ENCODE results near the gene ATP9B. TPM values are rescaled to one million over a fixed set of nuclear protein-coding genes. Genes with fewer than 3 reads are reported as not detected.

ATP9B gene
- total RNA-seq, 1 experiment from 2014 or later: 17.8 TPM

- TF ChIP-seq CBX3 (IDR thresholded peaks at IDR 0.05; ENCODE audit: low read depth) (no peak), CTCF (IDR thresholded peaks at IDR 0.05 in 2 of 3, conservative IDR thresholded peaks at IDR 0.05 in 1 of 3; ENCODE audit: borderline replicate concordance in 1 of 3, insufficient read depth in 1 of 3, low read depth in 2 of 3, low read length in 2 of 3) (no peak), CEBPB (IDR thresholded peaks at IDR 0.05; ENCODE audit: low read depth) (no peak)
These were observed 165.2 kb downstream of the ATP9B start (continued) for GRCh38 chr18:79234438-79234837.

GRCh38 chr18:79239631-79240030 is 170.4 kb downstream of the ATP9B start:
- no peak for DNase-seq (ENCODE audit: low read depth, low spot score)
- H3K4me1 ChIP-seq (ENCODE audit: control insufficient read depth in 1 of 2, insufficient read depth in 2 of 2, low read length in 2 of 2): peaks cover 0 to under 1% of the 10 kb centered on the region in 2 experiments; a peak in 1 of 4 replicates
- CTCF ChIA-PET: no interaction called here
- POLR2A ChIA-PET: no interaction called here
- H3K27me3 ChIP-seq (ENCODE audit: insufficient read depth, low read length): no peaks in the 10 kb centered on the region
- H3K4me3 ChIP-seq (replicated peaks in 1 of 2; ENCODE audit: low read depth in 1 of 2, low read length in 2 of 2): no peak overlapping the region
- RAD21 ChIA-PET (ENCODE audit: low non-redundant PET in 1 of 2, low total read pairs in 2 of 2, uncharacterized antibody in 2 of 2, unreplicated experiment in 2 of 2): no interaction called here
- no peaks in the 10 kb centered on the region for H3K9me3 ChIP-seq (ENCODE audit: control insufficient read depth in 1 of 2, insufficient read depth in 1 of 2, low read depth in 1 of 2, low read length in 2 of 2)
- no peak overlapping the region for H3K27ac ChIP-seq (ENCODE audit: low read depth, low read length)
- H3K9me2 ChIP-seq (ENCODE audit: insufficient read depth): no peaks in the 10 kb centered on the region
- H3K9ac ChIP-seq (ENCODE audit: low read length): no peak overlapping the region
- no peaks in the 10 kb centered on the region for H4K20me1 ChIP-seq (ENCODE audit: insufficient read depth)
- BruUV-seq (replicated peaks): no TSS peak
- H2AFZ ChIP-seq (ENCODE audit: low read depth, low read length, poor library complexity, severe bottlenecking): no peak overlapping the region
- TF ChIP-seq SRF (IDR thresholded peaks at IDR 0.05; ENCODE audit: low read depth) (no peak), ELF1 (IDR thresholded peaks at IDR 0.05; ENCODE audit: borderline replicate concordance, low read depth) (no peak), SP1 (IDR thresholded peaks at IDR 0.05; ENCODE audit: low read depth) (no peak), JUND (IDR thresholded peaks at IDR 0.05) (no peak), EZH2 (IDR thresholded peaks at IDR 0.05) (no peak), EGR1 (IDR thresholded peaks at IDR 0.05; ENCODE audit: low read depth) (no peak), ZNF274 (IDR thresholded peaks at IDR 0.05; ENCODE audit: low read depth, low read length) (no peak), TCF7L2 (IDR thresholded peaks at IDR 0.05; ENCODE audit: borderline replicate concordance, extremely low read depth, insufficient read depth, insufficient read length) (no peak), FOSL1 (IDR thresholded peaks at IDR 0.05; ENCODE audit: low read depth) (no peak), CEBPB (IDR thresholded peaks at IDR 0.05; ENCODE audit: low read depth) (no peak), EZH2phosphoT487 (IDR thresholded peaks at IDR 0.05; ENCODE audit: borderline replicate concordance) (no peak), POLR2A (IDR thresholded peaks at IDR 0.05; ENCODE audit: borderline replicate concordance, extremely low read depth, insufficient read depth, insufficient read length) (no peak), ATF3 (IDR thresholded peaks at IDR 0.05) (no peak), CBX3 (IDR thresholded peaks at IDR 0.05; ENCODE audit: low read depth) (no peak), SIN3A (IDR thresholded peaks at IDR 0.05; ENCODE audit: low read depth) (no peak), CTCF (IDR thresholded peaks at IDR 0.05 in 2 of 3, conservative IDR thresholded peaks at IDR 0.05 in 1 of 3; ENCODE audit: borderline replicate concordance in 1 of 3, insufficient read depth in 1 of 3, low read depth in 2 of 3, low read length in 2 of 3) (no peak)
- no peak overlapping the region for H3K4me2 ChIP-seq (ENCODE audit: low read length)
- H3K36me3 ChIP-seq (ENCODE audit: control insufficient read depth in 1 of 2, insufficient read depth in 2 of 2, low read length in 2 of 2): no peaks in the 10 kb centered on the region
- no peak for ATAC-seq
- no peaks in the 10 kb centered on the region for H3K79me2 ChIP-seq (ENCODE audit: insufficient read depth, low read length)
- intact Hi-C loops (cut with micrococcal nuclease): no loop called here

All from HCT116 (cell line).